Embryonic facial prominence (tissue), 1 donor: ENCODE measurements around the gene CC2D2B.
"Not testable (repeated sequence)": the region's sequence is repeated elsewhere in the genome, so short reads cannot be mapped to it uniquely, and the experiment has no call there.

Experiments
- DNase-seq: peaks from one replicate; pipeline ENCODE4 v3.0.0-alpha.2; 2016; ENCODE audit errors: extremely low spot score

CC2D2B gene

GRCh38 chr10:95907456-95908253 lies at the start of gene CC2D2B:
CC2D2B (plus strand) TSS chr10:95907975; CDS start chr10:95911324, 3,349 bp downstream.
- peak; percentile 58 for DNase-seq

DNA sequence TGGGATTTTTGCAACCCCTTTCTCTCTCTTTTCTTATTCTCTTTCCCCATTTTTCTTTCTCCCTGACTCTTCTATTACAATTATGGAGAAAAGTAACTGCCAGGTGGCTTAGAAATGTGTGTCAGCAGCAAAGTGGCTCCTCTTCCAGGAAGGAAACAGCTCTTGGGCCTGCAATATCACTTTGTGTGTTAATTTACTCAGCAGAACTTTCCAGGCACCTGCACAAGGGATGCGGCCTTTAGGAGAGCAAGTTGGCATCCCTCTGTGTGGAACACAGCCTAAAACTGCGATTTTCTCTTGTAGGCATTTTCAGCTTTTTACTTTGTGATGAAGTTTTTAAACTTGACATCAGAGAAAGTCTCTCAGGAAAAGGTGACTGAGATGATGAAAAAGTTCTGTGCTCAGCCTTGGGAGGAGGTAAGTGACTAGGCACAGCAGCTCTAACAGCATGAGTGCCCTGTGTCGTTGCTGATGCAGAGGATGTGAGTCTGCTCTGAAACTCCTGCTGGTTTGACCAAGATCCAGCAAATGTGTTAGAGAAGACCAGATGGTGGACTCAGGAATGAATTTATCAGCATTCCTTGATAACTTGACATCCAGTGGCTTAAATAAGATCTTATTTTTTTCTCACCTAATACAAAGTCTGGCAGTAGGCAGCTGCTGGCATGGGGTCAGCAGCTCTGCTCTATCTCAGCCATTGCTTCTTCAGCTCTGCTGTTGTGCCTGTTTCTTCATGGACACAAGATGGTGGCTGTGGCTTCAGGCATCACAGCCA lies 47.4 kb upstream of the CC2D2B start:
- no peak for DNase-seq

- DNase-seq, result no peak
Measured at GRCh38 chr10:95861386-95861785, 46.4 kb upstream of the CC2D2B start.

- DNase-seq, result no peak
Measured at GRCh38 chr10:95864906-95865813, 42.6 kb upstream of the CC2D2B start.

- no peak for DNase-seq
Measured at GRCh38 chr10:95865814-95866466, 41.8 kb upstream of the CC2D2B start.

GRCh38 chr10:95866467-95866842 lies 41.3 kb upstream of the CC2D2B start:
- no peak for DNase-seq

GRCh38 chr10:95867866-95868265 lies 39.9 kb upstream of the CC2D2B start:
- DNase-seq, result no peak

DNA sequence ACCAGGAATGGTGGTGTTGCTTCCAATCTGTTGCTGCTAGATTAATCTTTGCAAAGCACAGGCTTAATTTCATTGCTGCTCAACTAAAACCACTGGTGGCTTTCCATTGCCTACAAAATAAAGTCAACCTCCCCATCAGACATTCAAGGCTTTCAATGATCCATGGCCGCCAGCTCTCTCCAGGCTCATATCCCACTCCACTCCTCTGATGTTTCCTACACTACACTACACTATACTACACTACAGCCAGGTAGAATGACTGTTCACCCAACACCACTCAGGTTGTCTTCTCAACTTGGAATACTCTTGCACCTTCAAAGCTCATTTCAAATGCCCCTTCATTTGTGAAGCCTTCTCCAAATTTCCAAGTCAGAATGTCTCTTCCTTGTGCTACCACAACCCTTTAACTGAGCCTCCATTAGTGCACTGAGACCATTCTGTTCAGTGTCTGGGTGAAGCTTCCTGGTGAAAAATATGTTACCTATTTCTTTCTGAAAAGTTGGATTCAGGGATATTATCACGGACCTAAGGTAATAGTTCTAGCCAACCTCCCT lies 35.5 kb upstream of the CC2D2B start:
- no peak for DNase-seq

- no peak for DNase-seq
Measured at GRCh38 chr10:95873139-95873538, 34.6 kb upstream of the CC2D2B start.

- DNase-seq, result no peak
Measured at GRCh38 chr10:95873651-95874050, 34.1 kb upstream of the CC2D2B start.

GRCh38 chr10:95874783-95875182 lies 33.0 kb upstream of the CC2D2B start:
- not testable (repeated sequence) for DNase-seq

GRCh38 chr10:95876756-95877155 lies 31.0 kb upstream of the CC2D2B start:
- DNase-seq, result no peak

DNA sequence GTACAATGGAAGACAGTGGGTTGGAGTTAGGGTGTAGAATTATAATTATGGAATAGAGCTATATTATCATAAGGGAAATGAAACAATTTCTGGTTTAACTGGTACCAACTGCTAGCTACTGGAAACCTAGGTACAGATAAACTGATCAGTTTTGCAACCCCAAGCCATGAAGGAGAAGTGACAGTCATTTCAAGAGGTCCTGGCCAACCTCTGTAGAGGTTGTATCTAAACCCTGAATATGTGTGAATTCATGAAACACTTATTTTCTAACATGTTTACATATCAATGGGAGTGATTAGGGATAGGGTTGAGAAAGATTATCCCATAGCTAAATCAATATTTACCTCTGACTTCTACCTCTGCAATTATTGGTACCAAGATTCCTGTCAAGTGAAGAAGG lies 29.9 kb upstream of the CC2D2B start:
- no peak for DNase-seq

GRCh38 chr10:95880704-95881103 lies 27.1 kb upstream of the CC2D2B start:
- no peak for DNase-seq

DNA sequence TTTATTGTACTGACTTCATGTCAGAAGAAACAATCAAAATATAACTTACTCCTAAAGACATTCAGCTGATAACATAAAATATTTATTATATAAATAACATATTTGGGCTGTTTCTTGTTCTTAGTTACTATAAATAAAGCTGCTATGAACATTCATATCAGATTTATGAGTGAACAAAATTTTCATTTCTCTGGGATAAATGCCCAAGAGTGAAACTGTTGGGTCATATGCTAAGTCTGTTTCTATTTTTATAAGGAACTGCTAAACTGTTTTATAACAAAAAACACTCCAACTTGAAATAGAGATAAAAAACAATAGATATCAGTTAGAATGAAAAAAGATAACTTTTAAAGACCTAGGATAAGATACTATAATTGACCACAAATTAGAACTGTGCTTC lies 26.5 kb upstream of the CC2D2B start:
- DNase-seq, result no peak

- no peak for DNase-seq
Measured at GRCh38 chr10:95889830-95890229, 17.9 kb upstream of the CC2D2B start.

GRCh38 chr10:95896071-95896850 lies 11.5 kb upstream of the CC2D2B start:
- no peak for DNase-seq

- not testable (repeated sequence) for DNase-seq
Measured at GRCh38 chr10:95905897-95906580, 1.7 kb upstream of the CC2D2B start.

- peak; percentile 53 for DNase-seq
Measured at GRCh38 chr10:95906677-95907455, 909 bp upstream of the CC2D2B start.
